G401 (cell line): ENCODE measurements around the gene C11orf68. TPM values are rescaled to one million over a fixed set of nuclear protein-coding genes. Genes with fewer than 3 reads are reported as not detected.

Experiments
- DNase-seq: peaks from one replicate; pipeline ENCODE4 v3.0.0-alpha.2; 2015; ENCODE audit warnings: low spot score
- in situ Hi-C: cut with HindIII; loops from 2 replicates; pipeline ENCODE4 v1.10.0; 2016; ENCODE audit warnings: low sequenced_read_pairs, mixed read lengths
- total RNA-seq: library from RNA; depleted of rRNA; stranded (reverse); fragments of >200 nt; shearing (Covaris generic); gene quantifications from 2 replicates; pipeline ENCODE4 v1.2.3, GENCODE V29; 2014

The C11orf68 gene
- total RNA-seq, 1 experiment from 2014 or later = 17.2 TPM

DNA sequence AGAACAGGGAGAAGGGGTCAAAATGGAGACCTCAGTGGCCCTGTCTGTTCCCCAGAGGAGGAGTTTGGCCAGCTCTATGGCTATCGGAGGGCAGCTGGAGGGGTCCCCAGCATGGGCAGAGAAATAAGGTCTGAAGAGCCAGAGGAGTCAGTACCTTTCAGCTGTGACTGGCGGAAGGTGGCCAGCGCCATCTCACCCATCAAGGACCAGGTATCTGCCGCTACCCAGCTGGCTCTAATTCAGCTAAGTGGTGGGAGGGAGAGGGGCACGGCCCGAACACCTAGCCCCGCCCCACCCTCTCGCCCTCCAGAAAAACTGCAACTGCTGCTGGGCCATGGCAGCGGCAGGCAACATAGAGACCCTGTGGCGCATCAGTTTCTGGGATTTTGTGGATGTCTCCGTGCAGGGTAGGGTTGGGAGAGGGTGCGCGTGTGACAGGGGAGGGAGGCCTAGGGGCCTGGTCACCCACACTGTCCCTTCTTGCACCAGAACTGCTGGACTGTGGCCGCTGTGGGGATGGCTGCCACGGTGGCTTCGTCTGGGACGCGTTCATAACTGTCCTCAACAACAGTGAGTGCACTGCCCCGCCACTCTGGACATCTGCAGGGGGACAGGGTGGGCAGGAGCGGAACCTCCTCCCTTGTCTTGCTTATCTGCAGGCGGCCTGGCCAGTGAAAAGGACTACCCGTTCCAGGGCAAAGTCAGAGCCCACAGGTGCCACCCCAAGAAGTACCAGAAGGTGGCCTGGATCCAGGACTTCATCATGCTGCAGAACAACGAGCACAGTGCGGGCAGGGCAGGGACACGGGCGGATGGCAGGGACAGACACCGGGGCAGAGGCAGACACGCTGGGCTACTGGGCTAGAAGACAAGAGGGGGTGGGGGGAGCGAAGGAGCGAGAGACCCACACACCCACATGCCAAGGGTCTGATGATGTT lies 36.5 kb downstream of the C11orf68 start:
- DNase-seq = no peak
- in situ Hi-C loops = no loop called here

DNA sequence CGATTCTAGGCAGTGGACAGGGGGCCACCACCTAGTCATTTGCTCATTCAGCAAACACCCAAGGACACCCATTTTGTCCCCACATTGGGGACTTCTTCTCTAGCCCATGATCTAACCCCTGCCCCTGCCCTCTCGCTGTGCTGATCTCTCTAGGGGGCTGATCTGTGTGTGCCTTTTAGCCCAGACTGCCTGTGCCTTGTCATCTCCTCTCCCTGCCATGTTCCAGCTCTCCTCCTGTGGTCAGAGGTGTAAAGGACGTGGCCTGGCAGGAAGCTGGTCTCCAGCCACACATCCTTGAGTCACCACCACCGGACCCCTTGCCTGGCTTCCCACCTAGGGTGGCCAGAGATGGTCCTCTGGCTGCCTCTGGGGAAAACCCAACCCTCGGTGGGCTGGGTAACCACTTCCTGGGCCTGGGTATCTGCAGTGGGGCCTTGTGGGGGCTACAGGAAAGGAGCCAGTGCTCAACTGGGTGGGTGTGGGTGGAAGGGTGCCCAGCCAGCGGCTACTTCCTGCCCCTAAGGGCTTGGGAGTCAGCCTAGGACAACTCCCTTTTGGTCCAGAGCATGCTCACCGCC lies 37.9 kb downstream of the C11orf68 start:
- no peak for DNase-seq
- in situ Hi-C loops = no loop called here

DNA sequence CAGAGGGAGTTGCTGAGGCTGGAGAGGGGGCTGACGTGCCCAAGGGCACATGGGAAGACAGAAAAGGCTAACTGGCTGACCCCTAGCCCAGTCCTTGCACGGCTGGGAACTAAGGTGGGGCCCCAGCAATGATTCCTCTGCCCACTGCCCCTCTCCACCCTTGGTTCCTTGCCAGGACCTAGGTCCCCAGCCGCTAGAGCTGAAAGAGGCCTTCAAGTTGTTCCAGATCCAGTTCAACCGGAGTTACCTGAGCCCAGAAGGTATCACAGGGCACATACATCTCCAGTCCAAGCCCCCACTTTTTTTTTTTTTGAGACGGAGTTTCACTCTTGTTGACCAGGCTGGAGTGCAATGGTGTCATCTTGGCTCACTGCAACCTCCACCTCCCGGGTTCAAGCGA lies 38.8 kb downstream of the C11orf68 start:
- in situ Hi-C loops = no loop called here
- DNase-seq = no peak

- in situ Hi-C loops = no loop called here
- no peak for DNase-seq
These were observed 39.2 kb downstream of the C11orf68 start, which contains the start of gene CTSW for GRCh38 chr11:65879617-65880016. CTSW (plus strand) TSS chr11:65879837; CDS start chr11:65879855, 18 bp downstream.

DNA sequence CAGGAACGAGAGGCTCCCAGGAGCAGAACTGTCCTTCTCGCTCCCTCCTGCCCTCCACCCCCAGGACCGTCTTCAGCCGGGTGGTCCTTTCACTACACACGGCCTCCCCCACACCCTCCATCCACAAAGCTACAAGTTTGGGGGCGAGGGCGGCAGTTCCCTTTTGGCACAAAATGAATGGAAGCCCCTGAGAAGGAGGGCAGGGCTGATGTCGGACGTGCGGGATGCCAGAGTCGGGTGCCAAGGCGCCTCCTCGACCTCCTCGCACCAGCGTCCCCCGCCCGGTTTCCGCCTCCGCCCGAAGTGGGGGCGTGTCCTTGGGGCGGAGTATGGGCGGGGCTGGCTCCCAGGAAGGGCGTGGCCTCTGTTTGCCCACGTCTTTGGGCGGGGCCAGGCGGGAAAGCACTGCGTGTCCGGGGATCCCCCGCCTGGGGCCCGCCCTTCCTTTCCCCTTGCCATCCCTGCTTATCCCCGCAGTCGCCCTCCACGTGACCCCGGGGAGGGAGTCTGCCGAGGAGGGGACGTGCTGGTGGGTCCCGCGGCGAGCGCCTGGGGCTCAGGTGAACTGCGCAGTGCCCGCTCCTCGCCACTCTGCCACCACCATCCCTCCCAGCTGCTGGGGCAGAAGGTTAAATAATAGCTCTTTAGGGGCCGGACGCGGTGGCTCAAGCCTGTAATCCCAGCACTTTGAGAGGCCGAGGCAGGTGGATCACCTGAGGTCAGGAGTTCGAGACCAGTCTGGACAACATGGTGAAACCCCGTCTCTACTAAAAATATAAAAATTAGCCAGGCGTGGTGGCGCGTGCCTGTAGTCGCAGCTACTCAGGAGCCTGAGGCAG lies 45.3 kb downstream of the C11orf68 start:
- DNase-seq = peak; percentile 94
- in situ Hi-C loops = no loop called here

DNA sequence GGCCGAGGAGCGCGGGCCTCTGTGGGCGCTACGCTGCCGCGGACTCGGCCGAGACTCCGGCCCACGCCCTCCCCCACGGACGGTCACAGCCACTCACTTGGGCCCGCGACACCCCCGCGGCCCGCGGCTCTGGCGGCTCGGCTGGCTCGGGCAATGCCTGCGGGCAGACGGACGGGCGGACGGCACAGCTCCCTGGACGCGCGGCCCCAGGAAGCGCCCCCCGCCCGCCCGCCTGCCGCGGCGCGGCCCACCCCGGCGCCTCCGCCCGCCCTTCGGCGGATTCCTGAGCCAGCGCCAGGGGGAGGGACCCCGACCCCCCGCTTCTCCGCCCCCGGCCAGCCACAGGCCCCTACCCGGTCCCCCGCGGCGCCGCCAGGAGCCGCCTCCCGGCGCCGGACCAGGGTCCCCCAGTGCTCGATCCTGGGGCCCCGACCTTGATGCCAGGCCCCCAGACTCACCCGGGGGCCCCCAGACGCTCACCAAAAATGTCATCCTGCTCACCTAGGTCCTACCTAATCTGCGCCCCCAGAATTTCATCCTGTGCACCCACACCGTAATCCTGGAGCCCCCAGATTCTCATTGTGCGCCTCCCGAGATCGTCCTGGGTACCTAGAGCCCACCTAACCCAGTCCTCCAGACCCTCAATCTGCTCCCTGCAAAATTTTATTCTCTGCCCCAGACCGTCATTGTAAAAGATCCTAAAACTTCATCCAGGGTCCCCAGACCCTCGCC lies 46.1 kb downstream of the C11orf68 start, which contains the start of gene EFEMP2:
TSS of gene EFEMP2 (minus strand) at position 215 of the 732 bp plus-strand sequence. CDS start 446 bp downstream, outside the sequence.
- in situ Hi-C loops = no loop called here
- DNase-seq = no peak

DNA sequence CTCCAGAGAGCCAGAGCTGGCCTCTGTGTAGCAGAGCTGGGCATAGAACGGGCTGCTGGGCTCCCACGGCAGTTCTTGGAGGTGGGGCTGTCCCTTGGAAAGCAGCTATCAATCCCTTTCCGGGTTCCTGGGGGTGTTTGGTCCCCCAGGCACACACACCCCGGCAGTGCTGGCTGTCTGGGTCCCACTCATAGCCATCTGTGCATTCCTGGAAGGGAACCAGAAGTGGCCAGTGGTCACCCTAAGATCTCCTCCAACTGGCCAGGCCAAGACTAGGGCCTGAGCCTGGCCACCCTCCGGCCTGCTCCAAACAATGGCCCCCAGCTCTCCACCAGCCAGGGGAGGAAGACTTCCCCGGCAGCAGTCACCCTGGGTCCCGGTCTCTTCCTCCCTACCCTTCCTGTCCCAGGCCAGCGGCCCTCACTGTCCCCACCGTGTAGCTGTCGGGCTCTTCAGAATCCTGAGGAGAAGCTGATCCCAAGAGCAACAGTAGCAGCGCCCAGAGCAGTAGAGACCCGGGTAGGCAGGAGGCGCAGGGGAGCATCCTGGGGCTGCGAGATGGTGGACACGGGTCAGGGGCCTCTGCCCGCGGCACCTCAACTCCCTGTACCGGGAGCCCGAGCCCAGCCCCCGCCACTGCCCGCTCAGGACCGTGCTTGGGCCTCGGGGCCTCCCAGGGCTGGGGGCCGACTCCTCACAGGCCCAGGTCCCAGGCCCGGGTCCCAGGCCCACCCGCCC lies 46.9 kb downstream of the C11orf68 start:
- in situ Hi-C loops = no loop called here
- peak; percentile 35 for DNase-seq

GRCh38 chr11:65870706-65871681 lies 47.9 kb downstream of the C11orf68 start:
- no peak for DNase-seq
- in situ Hi-C loops = no loop called here

DNA sequence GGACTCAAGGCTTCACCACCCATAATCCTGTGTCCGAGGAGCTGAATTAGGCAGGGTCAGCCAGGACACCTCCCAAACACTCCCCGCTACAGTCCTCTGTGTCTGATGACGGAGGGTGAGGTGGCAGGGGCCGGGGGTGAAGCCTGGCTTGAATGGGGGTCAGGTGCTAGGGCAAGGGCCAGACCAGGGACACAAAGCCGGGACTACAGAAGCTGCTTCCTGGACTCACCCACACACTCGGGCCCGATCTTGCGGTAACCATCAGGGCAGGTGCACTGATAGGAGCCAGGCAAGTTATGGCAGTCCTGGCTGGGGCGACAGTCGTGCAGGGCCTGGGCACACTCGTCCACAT lies 48.6 kb downstream of the C11orf68 start:
- in situ Hi-C loops = no loop called here
- DNase-seq = no peak

DNA sequence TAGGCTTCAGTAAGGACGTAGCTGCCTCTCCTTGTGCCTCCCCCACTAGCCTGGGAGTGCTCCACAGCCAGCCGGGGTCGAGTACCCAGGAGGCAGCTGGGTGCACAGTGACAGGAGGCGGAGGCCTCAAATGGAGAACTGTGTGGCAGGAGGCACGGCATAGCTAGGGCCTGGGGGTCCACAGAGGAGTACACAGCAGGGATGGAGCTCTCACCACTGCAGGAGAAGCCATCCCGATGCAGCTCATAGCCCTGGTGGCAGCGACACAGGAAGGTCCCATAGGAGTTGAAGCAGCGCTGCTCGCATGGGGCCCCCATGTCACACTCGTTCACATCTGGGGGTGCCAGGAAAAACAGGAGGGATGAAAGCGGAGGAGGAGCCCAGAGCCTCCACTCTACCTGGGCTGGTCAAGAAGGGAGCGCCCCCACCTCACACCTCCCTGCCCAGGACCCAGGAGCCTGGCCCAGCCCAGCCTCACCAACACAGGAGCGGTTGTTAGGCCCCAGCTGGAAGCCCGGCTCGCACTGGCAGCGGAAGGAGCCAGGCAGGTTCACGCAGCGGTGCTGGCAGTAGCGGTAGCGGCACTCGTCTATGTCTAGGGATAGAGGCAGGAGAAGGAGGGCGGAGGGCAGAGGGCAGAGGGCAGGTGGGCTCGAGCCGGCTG lies 49.1 kb downstream of the C11orf68 start:
- DNase-seq = no peak
- in situ Hi-C loops = no loop called here

GRCh38 chr11:65868907-65869306 lies 50.0 kb downstream of the C11orf68 start:
- DNase-seq = no peak
- in situ Hi-C loops = no loop called here

DNA sequence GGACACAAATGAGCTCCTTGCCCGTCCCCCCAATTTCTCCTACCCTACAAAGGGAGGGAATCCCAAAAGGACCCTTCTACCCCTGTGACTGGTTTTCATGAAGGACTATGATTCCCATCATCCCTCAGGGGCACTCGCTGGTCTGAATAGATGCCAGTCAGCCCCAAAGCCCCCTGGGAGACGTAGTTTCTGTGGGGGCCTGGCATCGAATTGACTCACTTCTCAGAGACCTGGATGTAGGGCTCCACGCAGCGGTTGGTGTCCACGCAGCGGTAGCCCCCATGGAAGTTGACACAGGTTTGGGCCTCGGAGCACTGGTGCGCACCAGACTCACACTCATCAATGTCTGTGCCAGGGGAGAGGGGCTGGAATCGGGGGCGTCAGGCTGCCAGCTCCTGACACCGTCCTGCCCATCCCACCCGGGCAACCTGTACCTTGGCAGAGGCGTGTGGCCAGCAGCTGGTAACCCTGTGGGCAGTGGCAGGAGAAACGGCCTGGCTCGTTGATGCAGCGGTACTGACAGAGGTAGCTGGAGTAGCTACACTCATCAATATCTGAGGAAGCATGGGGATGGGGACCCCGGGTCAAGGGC lies 50.7 kb downstream of the C11orf68 start:
- DNase-seq = peak; percentile 75
- in situ Hi-C loops = no loop called here

DNA sequence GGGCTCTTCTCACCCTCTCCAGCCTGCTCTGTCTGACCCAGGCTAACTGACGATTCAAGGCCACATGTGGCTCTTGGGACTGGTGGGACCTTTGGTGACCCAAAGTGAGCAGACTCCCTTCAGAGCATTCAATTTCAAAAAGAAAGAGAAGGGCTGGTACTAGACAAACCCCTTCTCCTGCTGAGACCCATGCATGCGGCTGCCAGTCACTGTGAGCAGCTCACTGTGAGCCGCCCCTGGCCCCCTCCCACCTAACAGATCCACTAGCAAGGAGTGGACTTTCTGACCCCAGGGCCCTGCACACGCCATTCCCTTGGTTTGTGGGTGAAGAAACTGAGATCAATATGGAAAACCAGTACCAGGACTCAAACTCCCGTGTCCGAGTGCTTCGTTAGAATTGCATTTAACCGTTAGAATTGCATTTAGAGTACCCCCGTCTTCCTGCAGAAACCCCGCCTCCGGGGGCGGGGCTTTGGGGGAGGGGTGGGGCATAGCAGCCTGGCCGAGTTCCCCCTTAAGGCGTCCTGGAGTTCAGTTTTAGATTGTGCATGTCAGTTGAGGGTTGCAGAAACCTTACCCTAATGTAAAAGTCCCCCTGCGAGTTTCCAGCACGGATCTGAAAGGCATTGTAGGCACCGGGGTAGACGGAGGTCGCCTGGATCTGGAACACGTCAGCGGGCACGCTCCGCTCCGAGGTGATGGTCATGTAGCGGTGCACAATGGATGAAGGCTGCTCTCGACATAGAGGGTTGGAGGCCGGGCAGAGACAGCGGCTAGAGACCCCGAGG lies 51.4 kb downstream of the C11orf68 start:
- in situ Hi-C loops = no loop called here
- no peak for DNase-seq
